Neural progenitor cell (in vitro differentiated cells): ENCODE data around the gene RASA2.

Experiments
- EZH2 ChIP-seq: fragments of 200-600 bp; sonication (generic); IDR thresholded peaks from 2 replicates; pipeline ENCODE4 v1.6.1; 2017; ENCODE audit warnings: antibody characterized with exemption, mild to moderate bottlenecking, moderate library complexity
- EZH2phosphoT487 ChIP-seq: fragments of 200-600 bp; sonication (generic); IDR thresholded peaks from 2 replicates; pipeline ENCODE4 v1.6.1; 2017; ENCODE audit warnings: antibody characterized with exemption
- TF ChIP-seq, protein P1 (sequence below): fragments of 200-600 bp; sonication (generic); IDR thresholded peaks from 2 replicates; pipeline ENCODE4 v1.5.1; 2017; ENCODE audit warnings: antibody characterized with exemption, mild to moderate bottlenecking

DNA sequence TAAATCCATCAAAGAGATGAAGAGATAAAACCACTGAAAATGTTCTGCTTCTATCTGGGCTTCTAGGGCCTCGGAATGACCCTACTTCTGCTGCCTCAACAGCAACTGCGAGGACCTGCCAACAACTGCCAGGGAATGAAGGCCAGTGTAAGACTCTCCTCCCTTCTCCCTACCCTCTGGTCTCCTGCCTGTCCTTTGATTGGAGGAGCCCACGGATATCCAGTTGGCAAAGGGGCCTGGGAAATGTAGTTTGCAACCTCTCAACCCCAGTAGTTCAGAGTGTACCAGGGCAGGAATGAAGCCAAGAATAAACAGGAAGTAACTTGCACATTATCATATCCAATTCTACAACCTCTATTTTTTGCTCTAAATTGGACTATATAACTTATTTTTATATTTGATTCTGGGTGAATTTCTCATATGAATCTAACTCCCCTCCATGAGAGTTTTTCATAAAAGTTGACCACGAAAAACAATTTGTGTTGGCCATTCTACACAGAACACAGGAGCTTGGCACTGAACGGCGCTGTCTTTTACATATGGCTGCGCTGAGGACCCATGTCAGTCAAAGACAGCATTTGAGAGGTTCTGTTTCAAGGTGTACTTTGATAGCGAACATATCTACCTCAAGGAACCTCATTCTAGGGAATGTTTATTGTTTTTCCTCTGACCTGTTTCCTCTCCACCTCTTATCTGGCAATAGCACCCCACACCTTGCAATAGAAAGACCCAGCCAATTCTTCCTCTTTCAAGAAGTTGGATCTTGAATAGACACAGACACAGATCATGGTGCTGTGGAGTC is 160.1 kb downstream of the RASA2 start:
- TF ChIP-seq, protein P1, sequence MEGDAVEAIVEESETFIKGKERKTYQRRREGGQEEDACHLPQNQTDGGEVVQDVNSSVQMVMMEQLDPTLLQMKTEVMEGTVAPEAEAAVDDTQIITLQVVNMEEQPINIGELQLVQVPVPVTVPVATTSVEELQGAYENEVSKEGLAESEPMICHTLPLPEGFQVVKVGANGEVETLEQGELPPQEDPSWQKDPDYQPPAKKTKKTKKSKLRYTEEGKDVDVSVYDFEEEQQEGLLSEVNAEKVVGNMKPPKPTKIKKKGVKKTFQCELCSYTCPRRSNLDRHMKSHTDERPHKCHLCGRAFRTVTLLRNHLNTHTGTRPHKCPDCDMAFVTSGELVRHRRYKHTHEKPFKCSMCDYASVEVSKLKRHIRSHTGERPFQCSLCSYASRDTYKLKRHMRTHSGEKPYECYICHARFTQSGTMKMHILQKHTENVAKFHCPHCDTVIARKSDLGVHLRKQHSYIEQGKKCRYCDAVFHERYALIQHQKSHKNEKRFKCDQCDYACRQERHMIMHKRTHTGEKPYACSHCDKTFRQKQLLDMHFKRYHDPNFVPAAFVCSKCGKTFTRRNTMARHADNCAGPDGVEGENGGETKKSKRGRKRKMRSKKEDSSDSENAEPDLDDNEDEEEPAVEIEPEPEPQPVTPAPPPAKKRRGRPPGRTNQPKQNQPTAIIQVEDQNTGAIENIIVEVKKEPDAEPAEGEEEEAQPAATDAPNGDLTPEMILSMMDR: no peak
- TF ChIP-seq EZH2: no peak
- TF ChIP-seq EZH2phosphoT487: no peak
